Measurements from ENCODE around the gene ANAPC5.

DNA sequence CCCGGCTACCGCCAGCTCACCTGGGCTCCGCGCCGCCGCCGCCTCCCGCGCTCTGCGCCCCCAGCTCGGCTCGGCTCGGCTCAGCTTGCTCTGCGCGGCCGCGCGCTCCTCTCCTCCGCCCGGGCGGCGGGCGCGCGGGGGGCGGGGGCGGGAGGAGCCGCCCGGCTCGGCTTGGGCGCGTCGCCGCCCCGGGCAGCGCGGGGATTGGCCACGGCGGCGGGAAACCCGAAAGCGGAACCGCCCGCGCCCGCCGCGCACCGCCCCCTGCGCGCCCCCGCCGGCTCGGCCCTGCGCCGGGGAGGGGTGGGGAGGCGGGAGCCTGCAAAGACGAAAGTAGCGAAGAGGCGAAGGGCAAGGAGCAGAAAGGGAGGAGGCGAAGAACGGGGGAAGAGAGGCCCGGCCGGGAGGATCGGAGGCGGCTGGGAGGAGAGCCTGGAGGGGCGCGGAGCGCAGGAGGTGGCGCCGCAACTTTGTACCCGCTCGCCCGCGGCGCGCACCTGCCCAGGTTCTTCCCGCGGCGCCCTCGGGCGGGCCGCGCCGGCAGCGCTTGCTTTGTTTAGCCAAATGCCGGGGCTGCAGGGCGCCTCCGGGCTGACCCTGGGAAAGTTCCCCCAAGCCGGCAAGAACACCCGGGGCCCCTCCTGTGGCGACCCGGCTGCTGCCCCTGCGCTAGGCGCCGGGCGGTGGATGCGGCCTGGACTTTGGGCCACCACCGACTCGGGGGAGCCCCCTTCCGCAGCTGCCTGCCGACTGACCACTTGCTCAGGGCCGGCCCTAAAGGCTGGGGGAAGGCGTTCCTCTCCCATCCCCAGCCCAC lies 55.4 kb downstream of the ANAPC5 start, which contains the start of gene CAMKK2:
- TF ChIP-seq POLR2AphosphoS5 (IDR thresholded peaks at IDR 0.05; ENCODE audit: borderline replicate concordance, low read depth, low read length) (peak; percentile 75; the same call in 1 of the 2 replicates), EZH2 (IDR thresholded peaks at IDR 0.05) (no peak)
